K562 (cell line): ENCODE data around the gene CCSER1. TPM values are rescaled to one million over a fixed set of nuclear protein-coding genes. Genes with fewer than 3 reads are reported as not detected.

Experiments used
- ATAC-seq: fragments of 200-7000 bp; cut with Tn5 transposase; 3 replicates; pipeline ENCODE4 v1.9.1; 2020; ENCODE audit warnings: moderate library complexity
- BruUV-seq: library from RNA; stranded (reverse); fragments of 400-500 nt; replicated peaks from 2 replicates; lab custom pipeline; 2021; lab: Mats Ljungman, UMichigan
- CTCF ChIA-PET: fragments of 300-600 bp; formaldehyde crosslinking; extraction: SDS; loops from one replicate; lab custom pipeline; 2021; ENCODE audit warnings: low intra/inter-chr PET ratio; lab: Yijun Ruan, JAX
- POLR2A ChIA-PET: fragments of 300-600, 350-650 bp; sonication (Branson Sonifier 250); formaldehyde crosslinking; extraction: SDS; loops from one replicate; lab custom pipeline; 2021; ENCODE audit warnings: antibody characterized with exemption, inconsistent platforms; lab: Yijun Ruan, JAX
- DNase-seq, 4 experiments: peaks; one replicate each; pipeline versions ENCODE4 v3.0.0 to v3.0.0-alpha.2; 2011 to 2018; ENCODE audit warnings: low spot score in 3 of 4, mixed read lengths in 3 of 4; ENCODE audit errors: extremely low read depth in 1 of 4
- FAIRE-seq: peaks from 2 replicates; lab custom pipeline; 2011; peaks lifted over from hg19 to GRCh38; lab: Jason Lieb, UNC
- H2AFZ ChIP-seq: 2 replicates; pipeline ENCODE4 v1.6.0; 2011; ENCODE audit warnings: low read depth, low read length, control low read depth, inconsistent platforms
- H3K27ac ChIP-seq: fragments of 200-600 bp; 3 replicates; pipeline ENCODE4 v1.8.0; 2011; ENCODE audit warnings: low read depth, mild to moderate bottlenecking, control low read depth, inconsistent platforms, low read length, moderate library complexity, mixed read lengths; ENCODE audit errors: extremely low read depth
- H3K27me3 ChIP-seq, 2 experiments: fragments of 300-600 bp in 1 of 2; 2 replicates in 1 of 2; 3 replicates in 1 of 2; pipeline versions ENCODE4 v1.6.0 to v1.8.0; 2011; ENCODE audit warnings: inconsistent platforms in 2 of 2, low read length in 2 of 2, mild to moderate bottlenecking in 1 of 2, mixed read lengths in 1 of 2, moderate library complexity in 1 of 2; ENCODE audit not compliant: control insufficient read depth in 2 of 2, insufficient read depth in 2 of 2
- H3K36me3 ChIP-seq: fragments of 300-600 bp; 3 replicates; pipeline ENCODE4 v1.8.0; 2011; ENCODE audit warnings: mild to moderate bottlenecking, low read length, inconsistent platforms; ENCODE audit not compliant: control insufficient read depth, insufficient read depth
- H3K4me1 ChIP-seq, 2 experiments: fragments of 200-600 bp in 1 of 2; replicated peaks in 1 of 2; 2 replicates in 1 of 2; 3 replicates in 1 of 2; pipeline versions ENCODE4 v1.5.1 to v1.8.0; 2011; ENCODE audit warnings: inconsistent platforms in 2 of 2, low read length in 2 of 2, mild to moderate bottlenecking in 1 of 2, mixed read lengths in 1 of 2, moderate library complexity in 1 of 2; ENCODE audit not compliant: control insufficient read depth in 2 of 2, insufficient read depth in 2 of 2
- H3K4me2 ChIP-seq: 2 replicates; pipeline ENCODE4 v1.6.1; 2011; ENCODE audit warnings: low read length, control low read depth, inconsistent platforms, mixed read lengths; ENCODE audit not compliant: insufficient read depth
- H3K4me3 ChIP-seq: fragments of 200-600 bp; sonication (generic), shearing (Covaris generic); 2 replicates; pipeline ENCODE4 v1.5.1; 2016; ENCODE audit warnings: control low read depth, inconsistent platforms
- H3K79me2 ChIP-seq: fragments of 200-600 bp; 3 replicates; pipeline ENCODE4 v1.8.0; 2011; ENCODE audit warnings: low read length, inconsistent platforms; ENCODE audit not compliant: control insufficient read depth, insufficient read depth
- H3K9ac ChIP-seq, 2 experiments: 2 replicates each; pipeline versions ENCODE4 v1.6.0 to v1.6.1; 2011; ENCODE audit warnings: low read depth in 2 of 2, low read length in 2 of 2, control low read depth in 1 of 2, inconsistent platforms in 1 of 2, mild to moderate bottlenecking in 1 of 2, mixed read lengths in 1 of 2; ENCODE audit not compliant: insufficient read depth in 1 of 2
- H3K9me1 ChIP-seq: one replicate; pipeline ENCODE4 v1.6.0; 2011; ENCODE audit warnings: inconsistent platforms, mild to moderate bottlenecking, low read length, moderate library complexity; ENCODE audit not compliant: control insufficient read depth, insufficient read depth
- H3K9me3 ChIP-seq: replicated peaks from 2 replicates; pipeline ENCODE4 v1.5.1; 2011; ENCODE audit warnings: low read depth, low read length, inconsistent platforms; ENCODE audit not compliant: control insufficient read depth, insufficient read depth
- H4K20me1 ChIP-seq: replicated peaks from 2 replicates; pipeline ENCODE4 v1.6.1; 2011; ENCODE audit warnings: low read length, inconsistent platforms, mixed read lengths; ENCODE audit not compliant: control insufficient read depth, insufficient read depth
- CBX1 ChIP-seq: sonication (generic); IDR thresholded peaks from 2 replicates; pipeline ENCODE4 v1.6.1; 2016; ENCODE audit warnings: antibody characterized with exemption, low read depth, mild to moderate bottlenecking
- KHSRP ChIP-seq: fragments of 450-650 bp; IDR thresholded peaks from 2 replicates; pipeline ENCODE4 v1.6.1; 2017
- KLF16 ChIP-seq: IDR thresholded peaks from 2 replicates; pipeline ENCODE4 v1.6.1; 2016; ENCODE audit warnings: antibody characterized with exemption
- POLR2B ChIP-seq: fragments of 450-650 bp; IDR thresholded peaks from 2 replicates; pipeline ENCODE4 v1.6.1; 2018; ENCODE audit warnings: low read depth; ENCODE audit not compliant: partially characterized antibody
- RUNX1 ChIP-seq: sonication (generic); IDR thresholded peaks from 2 replicates; pipeline ENCODE4 v1.6.1; 2016; ENCODE audit warnings: antibody characterized with exemption, low read depth
- TCF7 ChIP-seq: sonication (generic); IDR thresholded peaks from 2 replicates; pipeline ENCODE4 v1.6.1; 2016; ENCODE audit warnings: antibody characterized with exemption, borderline replicate concordance
- XRCC3 ChIP-seq: fragments of 450-650 bp; IDR thresholded peaks from 2 replicates; pipeline ENCODE4 v1.6.1; 2017; ENCODE audit warnings: mild to moderate bottlenecking, moderate library complexity
- WGBS: fragments of 100-300 bp; shearing (Covaris generic); methylation state at CpG from one replicate; pipeline ENCODE4 v1.1.6; 2016; ENCODE audit warnings: low coverage, mixed read lengths; ENCODE audit not compliant: insufficient coverage; ENCODE audit errors: missing lambda C conversion rate; 5-methylcytosine and 5-hydroxymethylcytosine counted together
- in situ Hi-C: fragments of 300-500 bp; cut with MboI; formaldehyde crosslinking; loops from 4 replicates; pipeline ENCODE4 v1.15.0; 2018; ENCODE audit warnings: inconsistent platforms, mixed read lengths
- intact Hi-C: fragments of 100-400 bp; cut with micrococcal nuclease; formaldehyde crosslinking; loops from 2 replicates; pipeline ENCODE4 v1.14.2; 2022
- polyA plus RNA-seq, 8 experiments: library from polyadenylated mRNA; depleted of rRNA in 4 of 8; stranded (reverse) in 5 of 8; unstranded in 3 of 8; fragments of >200 nt; fragmentation: Nextera tagmentation in 2 of 8; fragmentation: Illumina TruSeq in 1 of 8; extraction: Ambion mirVana in 2 of 8; extraction: Trizol in 1 of 8; gene quantifications; 2 replicates each; pipeline versions ENCODE4 v1.2.1 to v1.2.3, GENCODE V29; 2011 to 2014; ENCODE audit warnings: inconsistent platforms in 1 of 8, missing spikeins in 1 of 8
- total RNA-seq, 7 experiments: library from RNA; depleted of rRNA in 6 of 7; stranded (reverse); fragments of >200 nt in 6 of 7; fragmentation: Illumina TruSeq in 2 of 7; extraction: Trizol in 2 of 7; gene quantifications; 2 replicates each; pipeline versions ENCODE4 v1.2.1 to v1.2.3, GENCODE V29; 2011 to 2021; ENCODE audit warnings: low replicate concordance in 1 of 7
- TF ChIP-seq, protein P1 (sequence below): fragments of 450-650 bp; formaldehyde crosslinking; IDR thresholded peaks from 2 replicates; pipeline ENCODE4 v1.4.0; 2020; ENCODE audit warnings: mild to moderate bottlenecking, moderate library complexity

The CCSER1 gene
- total and polyA plus RNA-seq, 9 of the 15 experiments (the other 6 are each of a cell fraction or from before 2014, with no cell fraction given): not detected

DNA sequence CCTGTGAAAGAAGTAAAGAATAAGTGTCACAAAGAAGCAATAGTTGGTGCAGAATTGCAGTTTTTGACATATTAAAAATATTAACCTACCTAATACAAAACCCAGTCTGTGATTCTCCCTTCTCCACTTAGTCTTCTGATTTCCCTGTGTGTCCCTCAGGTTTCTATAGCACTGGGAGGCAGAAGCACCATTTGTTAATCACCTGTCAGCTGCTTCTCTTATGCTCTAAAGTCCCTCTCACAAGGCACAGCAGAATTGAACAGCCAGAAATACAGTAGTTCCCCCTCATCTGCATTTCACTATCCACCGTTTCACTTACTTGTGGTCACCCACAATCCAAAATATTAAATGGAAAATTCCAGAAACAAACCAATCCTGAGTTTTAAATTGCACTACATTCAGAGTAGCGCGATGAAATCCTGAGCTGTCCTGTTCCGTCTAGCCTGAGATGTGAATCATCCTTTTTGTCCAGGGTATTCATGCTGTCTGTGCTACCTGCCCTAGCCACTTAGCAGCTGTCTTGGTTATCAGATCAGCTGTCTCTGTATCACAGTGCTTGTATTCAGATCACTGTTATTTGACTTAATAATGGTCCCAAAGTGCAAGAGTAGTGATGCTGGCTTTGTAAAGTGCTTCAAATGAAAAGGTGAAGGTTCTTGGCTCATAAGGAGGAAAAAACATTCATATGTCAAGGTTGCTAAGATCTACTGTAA lies 1192.5 kb downstream of the CCSER1 start:
- POLR2A ChIA-PET: no interaction called here
- FAIRE-seq (no peak), ATAC-seq (no peak), DNase-seq (no peak)
- Histone ChIP-seq H3K9me1 (no peaks in the 10 kb centered on the region), H3K27ac (no peak overlapping the region), H3K9me3 (no peaks in the 10 kb centered on the region), H2AFZ (no peak overlapping the region), H3K9ac (no peak overlapping the region), H3K27me3 (no peaks in the 10 kb centered on the region), H4K20me1 (no peaks in the 10 kb centered on the region), H3K4me1 (no peaks in the 10 kb centered on the region), H3K79me2 (no peaks in the 10 kb centered on the region), H3K4me2 (no peak overlapping the region), H3K36me3 (no peaks in the 10 kb centered on the region), H3K4me3 (no peak overlapping the region)
- 4% methylated on average over 4 of the region's 4 CpGs for WGBS
- in situ Hi-C loops (no loop called here), intact Hi-C loops (no loop called here)
- TF ChIP-seq RUNX1 (no peak), POLR2B (no peak), KHSRP (no peak), CBX1 (no peak), TCF7 (no peak), XRCC3 (no peak), KLF16 (no peak)
- TF ChIP-seq, protein P1, sequence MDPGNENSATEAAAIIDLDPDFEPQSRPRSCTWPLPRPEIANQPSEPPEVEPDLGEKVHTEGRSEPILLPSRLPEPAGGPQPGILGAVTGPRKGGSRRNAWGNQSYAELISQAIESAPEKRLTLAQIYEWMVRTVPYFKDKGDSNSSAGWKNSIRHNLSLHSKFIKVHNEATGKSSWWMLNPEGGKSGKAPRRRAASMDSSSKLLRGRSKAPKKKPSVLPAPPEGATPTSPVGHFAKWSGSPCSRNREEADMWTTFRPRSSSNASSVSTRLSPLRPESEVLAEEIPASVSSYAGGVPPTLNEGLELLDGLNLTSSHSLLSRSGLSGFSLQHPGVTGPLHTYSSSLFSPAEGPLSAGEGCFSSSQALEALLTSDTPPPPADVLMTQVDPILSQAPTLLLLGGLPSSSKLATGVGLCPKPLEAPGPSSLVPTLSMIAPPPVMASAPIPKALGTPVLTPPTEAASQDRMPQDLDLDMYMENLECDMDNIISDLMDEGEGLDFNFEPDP (CRISPR knock-in tag): no peak
- BruUV-seq: no TSS peak
- CTCF ChIA-PET: no interaction called here
